ENCODE data around the gene LASP1NB.
"Not testable (repeated sequence)": the region's sequence is repeated elsewhere in the genome, so short reads cannot be mapped to it uniquely, and the experiment has no call there.

LASP1NB gene

GRCh38 chr17:38897176-38897575 is 28.2 kb upstream of the LASP1NB start:
- DNase-seq (ENCODE audit: low read depth in 2 of 2) = no peak

DNA sequence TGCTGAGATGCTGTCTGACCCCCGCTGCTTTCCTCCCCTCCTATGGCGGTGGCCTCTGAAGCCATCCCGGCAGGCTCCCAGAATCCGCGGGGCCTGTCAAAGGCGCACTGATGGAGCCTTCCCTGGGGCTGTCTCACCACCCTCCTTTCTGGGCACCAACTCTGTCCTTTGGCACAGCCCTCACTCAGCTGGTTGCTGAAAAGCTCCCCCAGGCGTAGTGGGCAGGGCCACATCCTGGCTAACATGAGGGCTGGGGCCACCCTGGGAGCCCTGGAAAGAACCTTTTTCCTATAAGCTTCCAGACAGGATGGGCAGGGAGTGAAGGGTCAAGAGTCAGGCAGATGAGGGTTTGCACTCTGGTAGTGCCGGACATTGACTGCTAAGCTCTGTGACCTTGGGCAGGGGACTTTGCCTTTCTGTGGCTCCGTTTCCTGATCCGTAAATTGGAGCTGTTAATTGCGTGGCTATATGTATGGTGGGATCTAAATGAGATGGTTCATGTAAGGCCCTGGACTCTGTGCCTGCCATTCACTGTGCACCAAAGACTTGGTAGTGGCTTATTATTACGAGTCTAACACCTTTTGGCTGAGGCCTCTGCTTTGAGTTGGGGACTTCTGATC is 27.6 kb upstream of the LASP1NB start:
- DNase-seq (ENCODE audit: low read depth in 2 of 2) = no peak

DNA sequence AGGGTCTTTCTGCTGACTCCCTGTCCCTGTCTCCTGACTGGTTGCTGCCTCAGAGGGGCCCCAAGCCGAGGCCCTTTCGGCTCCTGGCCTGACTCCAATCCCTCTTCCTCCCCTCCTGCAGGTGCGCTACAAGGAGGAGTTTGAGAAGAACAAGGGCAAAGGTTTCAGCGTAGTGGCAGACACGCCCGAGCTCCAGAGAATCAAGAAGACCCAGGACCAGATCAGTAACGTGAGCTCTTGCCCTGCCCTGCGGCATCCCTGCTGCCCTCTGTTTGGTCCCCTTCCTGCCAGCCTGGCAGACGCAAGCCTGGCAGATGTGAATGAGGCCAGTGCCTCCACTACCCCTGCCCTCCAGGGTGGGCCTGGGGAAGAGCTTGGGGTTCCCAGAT is 27.1 kb upstream of the LASP1NB start:
- DNase-seq (ENCODE audit: low read depth in 2 of 2) = no peak

- DNase-seq (ENCODE audit: low read depth in 2 of 2) = peak; percentile 78 to 80
These were observed 26.5 kb upstream of the LASP1NB start for GRCh38 chr17:38898812-38899348.

- DNase-seq (ENCODE audit: low read depth in 2 of 2) = no peak
These were observed 26.0 kb upstream of the LASP1NB start for GRCh38 chr17:38899421-38899820.

DNA sequence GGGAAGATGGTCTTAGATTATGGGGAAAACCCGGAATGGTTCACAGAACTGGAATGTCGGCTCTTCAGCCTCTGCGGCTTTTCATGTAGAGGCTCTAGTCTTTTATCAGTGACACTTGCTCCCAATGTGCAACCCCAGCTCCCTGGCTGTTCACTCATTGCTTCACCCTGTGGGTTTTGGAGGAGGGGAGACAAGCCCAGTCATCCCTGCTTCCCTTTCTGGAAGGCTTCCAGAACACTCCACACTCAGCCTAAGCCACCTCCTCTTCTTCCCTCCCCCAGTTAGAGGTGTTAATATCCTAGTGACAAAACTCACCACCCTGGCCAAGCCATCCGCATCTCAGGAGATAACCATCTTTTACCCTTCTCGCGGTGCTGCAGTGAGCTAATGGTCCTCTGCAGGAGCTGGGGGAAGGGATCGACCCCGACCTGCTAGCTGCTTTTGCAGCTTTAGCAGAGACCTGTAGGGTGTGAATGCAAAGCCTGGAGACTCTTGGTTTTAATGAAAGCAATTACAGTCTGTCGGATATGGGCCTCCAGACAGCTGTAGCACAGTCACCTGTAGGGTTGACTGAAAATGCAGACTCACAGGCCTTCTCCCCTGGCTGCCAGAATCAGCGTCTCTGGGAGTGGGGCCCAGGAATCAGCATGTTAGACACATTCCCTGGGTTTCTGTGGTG is 24.3 kb upstream of the LASP1NB start:
- no peak for DNase-seq (ENCODE audit: low read depth in 2 of 2)

GRCh38 chr17:38903404-38903803 is 22.0 kb upstream of the LASP1NB start:
- DNase-seq (ENCODE audit: low read depth in 2 of 2) = no peak

GRCh38 chr17:38904892-38905291 is 20.5 kb upstream of the LASP1NB start:
- DNase-seq (ENCODE audit: low read depth in 2 of 2) = no peak

- DNase-seq (ENCODE audit: low read depth in 2 of 2) = no peak
These were observed 20.0 kb upstream of the LASP1NB start for GRCh38 chr17:38905375-38905774.

- no peak for DNase-seq (ENCODE audit: low read depth in 2 of 2)
These were observed 18.8 kb upstream of the LASP1NB start for GRCh38 chr17:38906460-38907228.

DNA sequence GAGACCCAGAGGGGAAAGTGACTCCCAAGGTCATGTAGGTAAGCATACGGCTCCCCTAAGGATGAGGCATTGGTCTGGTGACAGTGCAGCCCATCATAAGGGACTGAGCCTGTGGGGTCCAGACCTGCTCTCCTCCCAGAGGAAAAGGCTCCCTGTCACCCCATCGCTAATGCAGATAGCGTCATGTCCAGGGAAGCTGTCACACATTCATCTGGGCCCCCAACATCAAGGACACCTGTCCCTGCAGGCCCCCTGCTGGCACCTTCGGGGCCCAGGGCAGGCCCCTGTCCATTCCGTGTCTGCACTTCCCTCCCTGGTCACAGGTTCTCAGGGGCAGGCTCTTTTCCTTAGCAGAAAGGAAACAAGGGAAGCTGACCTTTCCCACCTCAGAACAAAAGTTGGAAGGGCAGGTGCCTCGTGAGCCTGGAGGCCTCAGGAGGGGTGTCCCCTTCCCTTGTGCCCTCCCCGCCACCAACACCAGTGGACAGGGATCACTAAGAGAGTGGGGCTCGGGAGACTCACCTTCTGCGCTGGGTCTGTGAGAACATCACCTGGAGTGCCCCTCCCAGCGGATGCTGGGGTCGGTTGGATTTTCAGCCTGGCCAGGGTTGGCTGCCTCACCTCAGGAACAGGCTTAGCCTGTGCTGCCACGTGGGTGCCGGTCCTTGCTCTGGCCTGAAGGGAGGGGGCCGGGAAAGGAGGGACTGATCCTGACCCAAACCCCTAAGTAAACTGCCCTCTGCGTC is 17.3 kb upstream of the LASP1NB start:
- no peak for DNase-seq (ENCODE audit: low read depth in 2 of 2)

GRCh38 chr17:38908676-38909181 is 16.7 kb upstream of the LASP1NB start:
- DNase-seq (ENCODE audit: low read depth in 2 of 2) = no peak

GRCh38 chr17:38910325-38910724 is 15.1 kb upstream of the LASP1NB start:
- no peak for DNase-seq (ENCODE audit: low read depth in 2 of 2)

DNA sequence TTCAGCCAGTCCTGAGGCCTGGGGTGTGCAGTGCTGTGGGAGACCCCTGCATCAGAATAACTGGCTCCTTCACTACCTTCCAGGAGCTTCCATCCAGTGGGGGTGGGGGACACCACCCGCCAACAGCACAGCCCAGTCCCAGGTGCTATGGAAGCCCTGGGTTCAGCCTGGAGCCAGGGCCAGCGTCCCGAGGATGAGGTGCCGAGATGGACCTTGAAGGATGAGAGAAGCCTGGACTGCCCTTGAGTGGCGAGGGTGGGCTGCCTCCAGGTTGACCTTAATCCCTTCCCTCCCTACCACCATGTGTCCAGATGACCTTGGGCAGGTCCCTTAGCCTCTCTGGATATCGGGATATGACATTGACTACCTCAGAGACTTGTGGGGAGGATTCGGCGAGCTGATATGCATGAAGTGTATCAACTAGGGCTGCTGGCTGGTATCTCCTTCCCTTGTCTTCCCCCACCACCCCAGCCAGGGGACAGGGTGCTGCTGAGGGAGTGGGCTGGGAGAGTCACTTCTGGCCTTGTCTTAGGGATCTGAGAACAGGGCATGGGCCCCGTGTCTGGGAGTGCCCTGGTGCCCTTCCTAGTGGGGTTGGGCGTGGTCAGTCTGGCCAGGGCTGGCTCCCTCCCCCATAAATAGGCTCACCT is 14.2 kb upstream of the LASP1NB start:
- DNase-seq (ENCODE audit: low read depth in 2 of 2) = no peak

DNA sequence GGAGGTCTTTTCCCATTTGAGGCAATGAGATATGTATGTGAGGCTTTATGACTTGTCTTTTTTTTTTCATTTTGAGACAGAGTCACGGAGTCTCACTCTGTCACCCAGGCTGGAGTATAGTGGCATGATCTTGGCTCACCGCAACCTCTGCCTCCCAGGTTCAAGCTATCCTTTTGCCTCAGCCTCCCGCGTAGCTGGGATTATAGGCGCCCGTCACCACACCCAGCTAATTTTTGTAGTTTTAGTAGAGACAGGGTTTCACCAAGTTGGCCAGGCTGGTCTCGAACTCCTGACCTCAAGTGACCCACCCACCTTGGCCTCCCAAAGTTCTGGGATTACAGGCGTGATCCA is 13.7 kb upstream of the LASP1NB start:
- not testable (repeated sequence) for DNase-seq (ENCODE audit: low read depth in 2 of 2)

GRCh38 chr17:38912221-38912813 is 13.1 kb upstream of the LASP1NB start:
- DNase-seq (ENCODE audit: low read depth in 2 of 2) = no peak

DNA sequence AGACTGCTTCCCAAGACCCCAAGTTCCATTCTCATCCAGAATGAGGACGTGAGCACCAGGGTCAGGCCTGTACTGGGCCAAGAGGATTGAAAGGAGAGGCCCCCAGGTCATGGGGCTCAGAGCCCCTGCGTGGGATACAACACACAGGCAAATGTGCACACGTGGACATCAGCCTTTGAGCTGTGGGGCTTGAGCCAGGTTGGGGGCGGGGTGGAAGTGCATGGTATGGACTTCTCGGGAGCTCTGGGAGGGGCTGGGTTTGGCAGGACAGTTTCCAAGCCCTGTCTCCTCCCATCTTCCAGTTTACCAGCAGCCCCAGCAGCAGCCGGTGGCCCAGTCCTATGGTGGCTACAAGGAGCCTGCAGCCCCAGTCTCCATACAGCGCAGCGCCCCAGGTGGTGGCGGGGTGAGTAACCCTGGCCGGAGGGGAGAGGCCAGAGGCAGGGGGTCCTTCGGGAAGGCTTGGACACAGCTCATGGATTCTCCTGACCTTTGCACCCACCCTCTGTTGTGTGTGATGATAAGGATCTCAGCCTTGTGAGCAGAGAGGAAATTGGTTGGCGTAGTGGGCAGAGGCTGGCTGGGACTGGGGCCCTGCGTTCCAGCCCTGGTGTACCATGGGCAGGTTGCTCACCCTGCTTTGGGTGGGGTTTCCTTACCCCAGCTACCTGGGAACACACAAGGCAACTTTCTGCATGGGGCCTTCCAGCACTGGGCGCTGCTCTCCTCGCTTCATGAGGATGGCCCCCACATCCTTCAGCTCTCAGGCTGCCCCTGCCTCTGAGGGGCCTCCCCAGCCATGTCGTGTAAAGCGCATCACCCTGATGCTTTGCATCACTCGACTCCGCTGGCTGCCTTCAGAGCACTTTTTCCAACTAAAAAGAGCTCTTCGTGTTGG is 10.4 kb upstream of the LASP1NB start:
- no peak for DNase-seq (ENCODE audit: low read depth in 2 of 2)

DNA sequence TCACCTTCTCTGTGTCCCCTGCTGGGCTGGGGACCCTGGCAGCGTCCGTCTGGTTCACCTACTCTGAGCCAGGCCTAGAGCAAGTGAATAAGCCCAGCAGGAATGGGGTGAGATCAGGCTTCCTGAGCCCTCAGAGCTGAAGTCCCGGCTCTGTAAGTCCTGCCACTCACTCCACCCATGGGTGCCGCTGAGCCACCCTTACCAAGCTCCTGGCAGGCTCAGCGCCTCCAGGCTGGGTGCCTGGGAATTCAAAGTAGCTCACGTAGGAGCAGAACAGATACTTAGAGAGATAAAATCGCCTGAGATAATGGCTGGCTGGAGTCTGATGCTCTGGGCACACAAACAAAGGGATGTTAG is 9.8 kb upstream of the LASP1NB start:
- DNase-seq (ENCODE audit: low read depth in 2 of 2) = no peak

GRCh38 chr17:38916771-38917170 is 8.6 kb upstream of the LASP1NB start:
- no peak for DNase-seq (ENCODE audit: low read depth in 2 of 2)

- no peak for DNase-seq (ENCODE audit: low read depth in 2 of 2)
These were observed 8.2 kb upstream of the LASP1NB start for GRCh38 chr17:38917259-38917658.
